RKO (cell line): ENCODE measurements around the gene SLC25A22.

Experiments used
- DNase-seq: peaks from one replicate; pipeline ENCODE4 v3.0.0-alpha.2; 2016; ENCODE audit warnings: low spot score

The SLC25A22 gene

DNA sequence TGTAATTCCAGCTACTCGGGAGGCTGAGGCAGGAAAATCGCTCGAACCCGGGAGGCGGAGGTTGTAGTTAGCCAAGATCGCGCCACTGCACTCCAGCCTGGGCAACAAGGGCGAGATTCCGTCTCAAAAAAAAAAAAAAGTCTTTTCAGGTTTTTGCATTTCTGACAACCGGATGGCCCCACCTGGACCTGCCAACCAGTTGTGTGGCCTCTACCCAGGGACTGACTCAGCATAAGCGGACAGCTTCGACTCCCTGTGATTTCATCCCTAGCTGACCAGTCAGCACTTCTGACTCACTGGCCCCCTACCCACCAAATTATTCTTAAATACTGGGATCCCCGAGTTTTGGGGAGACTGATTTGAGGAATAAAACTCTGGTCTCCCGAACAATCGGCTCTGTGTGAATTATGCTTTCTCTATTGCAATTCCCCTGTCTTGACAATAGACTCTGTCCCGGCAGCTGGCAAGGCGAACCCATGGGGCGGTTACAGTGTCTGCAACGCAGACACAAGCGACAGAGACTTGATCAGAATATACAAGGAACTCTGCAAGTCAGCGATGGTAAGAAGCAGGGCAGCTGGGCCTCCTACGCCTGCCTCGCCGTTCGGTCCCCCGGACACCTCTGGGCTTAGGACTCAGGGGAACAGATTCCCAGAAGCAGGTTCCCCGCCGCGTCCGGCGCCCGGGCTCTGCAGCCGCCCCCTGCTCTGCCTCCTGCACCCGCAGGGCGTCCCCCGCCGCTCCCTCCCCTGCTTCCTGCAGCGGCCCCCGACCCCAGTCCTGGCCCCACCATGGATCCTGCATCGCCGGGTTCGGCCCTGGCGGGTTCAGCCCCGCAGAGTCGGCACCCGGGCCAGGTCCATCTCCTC, 51.6 kb downstream of the SLC25A22 start:
- DNase-seq: peak; percentile 75

DNA sequence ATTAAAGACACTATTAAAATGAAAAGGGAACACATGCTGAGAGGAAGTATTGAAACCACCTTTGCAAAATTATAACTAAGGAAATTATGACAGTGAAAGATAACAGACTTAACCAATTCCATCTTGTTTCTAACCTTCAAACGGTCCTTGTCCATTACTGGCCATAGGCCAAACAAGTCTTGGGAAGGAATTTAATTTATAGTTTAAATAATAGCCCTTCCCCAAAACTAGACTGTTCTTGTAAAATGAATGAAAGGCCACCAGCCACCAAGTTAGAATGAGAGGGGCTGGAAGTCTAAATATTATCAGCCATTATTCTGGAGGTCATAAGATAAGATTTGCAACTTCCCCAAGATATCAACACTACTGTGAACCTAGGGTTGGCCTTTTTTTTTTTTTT, 52.7 kb downstream of the SLC25A22 start:
- DNase-seq: no peak

DNA sequence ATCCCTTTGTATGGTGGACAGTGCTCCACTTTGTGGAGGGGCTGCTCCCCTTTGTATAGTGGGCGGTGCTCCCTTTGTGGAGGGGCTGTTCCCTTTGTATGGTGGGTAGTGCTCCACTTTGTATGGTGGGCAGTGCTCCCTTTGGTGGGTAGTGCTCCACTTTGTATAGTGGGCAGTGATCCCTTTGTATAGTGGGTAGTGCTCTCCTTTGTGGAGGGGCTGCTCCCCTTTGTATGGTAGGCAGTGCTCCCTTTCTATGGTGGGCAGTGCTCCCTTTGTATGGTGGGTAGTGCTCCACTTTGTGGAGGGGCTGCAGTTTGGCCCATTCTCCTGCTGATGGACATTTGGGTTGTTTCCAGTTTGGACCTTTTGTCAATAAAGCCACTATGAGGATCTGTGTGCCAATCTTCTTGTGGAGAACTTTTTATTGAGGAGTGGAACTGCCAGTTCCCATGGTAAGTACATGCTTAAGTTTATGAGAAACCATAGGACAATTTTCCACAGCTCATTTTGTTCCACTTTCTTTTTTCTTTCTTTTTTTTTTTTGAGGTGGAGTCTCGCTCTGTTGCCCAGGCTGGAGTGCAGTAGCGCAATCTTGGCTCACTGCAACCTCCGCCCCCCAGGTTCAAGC, 55.4 kb downstream of the SLC25A22 start:
- DNase-seq: no peak

DNA sequence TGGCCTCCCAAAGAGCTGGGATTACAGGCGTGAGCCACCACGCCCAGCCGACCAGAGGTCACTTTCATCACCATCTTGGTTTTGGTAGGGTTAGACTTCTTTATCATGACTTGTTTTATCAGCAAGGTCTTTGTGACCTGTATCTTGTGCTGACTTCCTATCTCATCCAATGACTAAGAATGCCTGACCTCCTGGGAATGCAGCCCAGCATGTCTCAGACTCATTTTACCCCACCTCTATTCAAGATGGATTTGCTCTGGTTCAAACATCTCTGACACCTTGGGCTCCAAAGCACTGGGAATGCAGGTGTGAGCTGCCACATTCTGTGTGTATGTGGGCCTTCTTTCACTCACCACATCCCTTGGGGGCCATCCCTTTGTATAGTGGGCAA, 55.9 kb downstream of the SLC25A22 start:
- no peak for DNase-seq
